CD14-positive monocyte (primary cell): Measurements from ENCODE around the gene CEP170B. TPM values are rescaled to one million over a fixed set of nuclear protein-coding genes. Genes with fewer than 3 reads are reported as not detected.

Experiments
- DNase-seq, 3 donors: peaks; one replicate each; pipeline ENCODE4 v3.0.0-alpha.2; 2011 to 2022
- H2AFZ ChIP-seq: 2 replicates; pipeline ENCODE4 v1.6.0; 2012; ENCODE audit warnings: mild to moderate bottlenecking, low read depth, low read length, inconsistent platforms; ENCODE audit not compliant: insufficient read depth, poor library complexity, severe bottlenecking
- H3K27ac ChIP-seq, 2 donors: 1 replicate in 1 of 2; 2 replicates in 1 of 2; pipeline ENCODE4 v1.5.1; 2012 to 2013; ENCODE audit warnings: low read length in 2 of 2, control low read depth in 1 of 2, inconsistent platforms in 1 of 2, low read depth in 1 of 2, mild to moderate bottlenecking in 1 of 2
- H3K27me3 ChIP-seq, 2 donors: one replicate each; pipeline versions ENCODE4 v1.6.0 to v1.6.1; 2011 to 2013; ENCODE audit warnings: low read length in 2 of 2; ENCODE audit not compliant: control insufficient read depth in 2 of 2, insufficient read depth in 2 of 2
- H3K36me3 ChIP-seq, 2 donors: replicated peaks in 1 of 2; 1 replicate in 1 of 2; 2 replicates in 1 of 2; pipeline versions ENCODE4 v1.5.1 to v1.6.1; 2012 to 2013; ENCODE audit warnings: low read length in 2 of 2, control low read depth in 1 of 2, inconsistent platforms in 1 of 2, mild to moderate bottlenecking in 1 of 2; ENCODE audit not compliant: insufficient read depth in 2 of 2, control insufficient read depth in 1 of 2
- H3K4me1 ChIP-seq, 2 donors: 1 replicate in 1 of 2; 2 replicates in 1 of 2; pipeline versions ENCODE4 v1.5.1 to v1.6.1; 2012 to 2013; ENCODE audit warnings: low read length in 2 of 2, control low read depth in 1 of 2, inconsistent platforms in 1 of 2, mild to moderate bottlenecking in 1 of 2, moderate library complexity in 1 of 2; ENCODE audit not compliant: insufficient read depth in 2 of 2, control insufficient read depth in 1 of 2
- H3K4me2 ChIP-seq: replicated peaks from 2 replicates; pipeline ENCODE3; 2012; ENCODE audit warnings: low read length, moderate library complexity, mild to moderate bottlenecking; ENCODE audit not compliant: poor library complexity, severe bottlenecking; ENCODE audit errors: extremely low read depth
- H3K4me3 ChIP-seq, 3 experiments: fragments of 200-600 bp in 1 of 3; sonication (generic) in 1 of 3; replicated peaks in 1 of 3; 1 replicate in 2 of 3; 2 replicates in 1 of 3; pipeline ENCODE4 v1.5.1; 2011 to 2013; ENCODE audit warnings: low read length in 3 of 3, mild to moderate bottlenecking in 3 of 3, control low read depth in 2 of 3, low read depth in 2 of 3, inconsistent platforms in 1 of 3, moderate library complexity in 1 of 3
- H3K79me2 ChIP-seq: 2 replicates; pipeline ENCODE4 v1.6.0; 2012; ENCODE audit warnings: mild to moderate bottlenecking, control low read depth, inconsistent platforms, low read length, moderate library complexity; ENCODE audit not compliant: insufficient read depth
- H3K9ac ChIP-seq: 2 replicates; pipeline ENCODE4 v1.6.0; 2017; ENCODE audit warnings: low read length, mild to moderate bottlenecking; ENCODE audit not compliant: insufficient read depth, poor library complexity, severe bottlenecking
- H3K9me3 ChIP-seq, 2 donors: replicated peaks in 1 of 2; 1 replicate in 1 of 2; 2 replicates in 1 of 2; pipeline versions ENCODE4 v1.5.1 to v1.6.1; 2012 to 2013; ENCODE audit warnings: low read length in 2 of 2, control low read depth in 1 of 2; ENCODE audit not compliant: control insufficient read depth in 1 of 2, insufficient read depth in 1 of 2
- H4K20me1 ChIP-seq: 2 replicates; pipeline ENCODE4 v1.6.0; 2012; ENCODE audit warnings: mild to moderate bottlenecking, low read length, control low read depth, moderate library complexity; ENCODE audit not compliant: insufficient read depth
- H3K27ac Mint-ChIP-seq, 7 donors: one replicate each; pipeline ENCODE4 v1.8.0; 2020; ENCODE audit warnings: mild to moderate bottlenecking in 7 of 7, mixed read lengths in 7 of 7, moderate library complexity in 6 of 7, inconsistent platforms in 2 of 7
- H3K27me3 Mint-ChIP-seq, 3 donors: one replicate each; pipeline ENCODE4 v1.8.0; 2021 to 2022; ENCODE audit warnings: low read depth in 3 of 3, mild to moderate bottlenecking in 3 of 3, mixed read lengths in 3 of 3, moderate library complexity in 3 of 3, inconsistent platforms in 1 of 3
- H3K36me3 Mint-ChIP-seq, 2 donors: one replicate each; pipeline ENCODE4 v1.8.0; 2020; ENCODE audit warnings: mixed read lengths in 2 of 2, inconsistent platforms in 1 of 2, mild to moderate bottlenecking in 1 of 2
- H3K4me1 Mint-ChIP-seq: one replicate; pipeline ENCODE4 v1.8.0; 2020; ENCODE audit warnings: mild to moderate bottlenecking, mixed read lengths
- H3K4me3 Mint-ChIP-seq, 2 donors: one replicate each; pipeline ENCODE4 v1.8.0; 2020; ENCODE audit warnings: mild to moderate bottlenecking in 2 of 2, mixed read lengths in 2 of 2, moderate library complexity in 1 of 2
- H3K9me3 Mint-ChIP-seq, 7 donors: one replicate each; pipeline ENCODE4 v1.8.0; 2020 to 2022; ENCODE audit warnings: mixed read lengths in 7 of 7, mild to moderate bottlenecking in 6 of 7, moderate library complexity in 6 of 7, inconsistent platforms in 2 of 7
- CTCF ChIP-seq: fragments of 200-600 bp; IDR thresholded peaks from one replicate; pipeline ENCODE4 v1.8.0; 2022; ENCODE audit warnings: antibody characterized with exemption, mild to moderate bottlenecking
- WGBS: methylation state at CpG from one replicate; pipeline ENCODE4 v1.1.5; 2013; ENCODE audit warnings: missing lambda C conversion rate; ENCODE audit not compliant: insufficient coverage; 5-methylcytosine and 5-hydroxymethylcytosine counted together
- intact Hi-C, 2 donors: fragments of 100-400 bp; cut with micrococcal nuclease; formaldehyde crosslinking; loops; one replicate each; pipeline versions ENCODE4 v1.15.0 to v1.15.1; 2023
- polyA plus RNA-seq, 3 donors: library from polyadenylated mRNA; depleted of rRNA in 1 of 3; unstranded in 2 of 3; stranded (reverse) in 1 of 3; fragments of 300-500 nt in 2 of 3; fragments of >200 nt in 1 of 3; fragmentation: Illumina TruSeq in 2 of 3; gene quantifications; 1 replicate in 2 of 3; 2 replicates in 1 of 3; pipeline ENCODE4 v1.2.3, GENCODE V29; 2012 to 2021

CEP170B gene
- polyA plus RNA-seq, 3 donors: 0.09 TPM; not detected in 2

- Histone ChIP-seq H3K36me3 (no peaks in the 10 kb centered on the region), H4K20me1 (no peaks in the 10 kb centered on the region), H3K27ac (no peak overlapping the region), H2AFZ (no peak overlapping the region), H3K4me1 (no peaks in the 10 kb centered on the region), H3K4me3 (no peak overlapping the region), H3K9me3 (peaks cover 0 to 2% of the 10 kb centered on the region in 2 donors), H3K9ac (no peak overlapping the region), H3K4me2 (no peak overlapping the region), H3K79me2 (no peaks in the 10 kb centered on the region), H3K27me3 (peaks cover 14 to 16% of the 10 kb centered on the region in 2 donors)
- intact Hi-C loops: no loop called here
- WGBS: 76% methylated on average over 8 of the region's 8 CpGs
- no peak overlapping the region for H3K27ac Mint-ChIP-seq
- DNase-seq: no peak
- H3K36me3 Mint-ChIP-seq: no peaks in the 10 kb centered on the region
- peaks cover 0 to 8% (median 3%) of the 10 kb centered on the region in 3 donors for H3K27me3 Mint-ChIP-seq
- H3K4me1 Mint-ChIP-seq: no peaks in the 10 kb centered on the region
- no peak for TF ChIP-seq CTCF
- H3K4me3 Mint-ChIP-seq: no peak overlapping the region
- H3K9me3 Mint-ChIP-seq: peaks cover 0 to 4% (median 0%) of the 10 kb centered on the region in 7 donors
Measured at GRCh38 chr14:104858811-104859426, 6.1 kb upstream of the CEP170B start.

DNA sequence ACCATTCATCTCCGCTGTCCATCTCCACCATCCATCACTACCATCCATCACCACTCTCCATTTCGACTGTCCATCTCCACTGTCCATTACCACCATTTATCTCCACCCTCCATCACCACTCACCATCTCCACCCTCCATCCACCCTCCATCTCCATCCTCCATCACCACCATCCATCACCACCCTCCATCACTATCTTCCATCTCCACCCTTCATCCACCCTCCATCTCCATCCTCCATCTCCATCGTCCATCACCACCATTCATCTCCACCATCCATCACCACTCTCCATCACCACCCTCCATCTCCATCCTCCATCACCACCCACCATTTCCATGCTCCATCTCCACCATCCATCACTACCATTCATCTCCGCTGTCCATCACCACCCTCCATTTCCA lies 5.2 kb upstream of the CEP170B start:
- 99% methylated on average over 4 of the region's 4 CpGs for WGBS
- no peak for TF ChIP-seq CTCF
- no peak for DNase-seq

More for the DNA sequence above, 5.2 kb upstream of the CEP170B start:
- Mint-ChIP-seq H3K27ac (no peak overlapping the region), H3K27me3 (peaks cover 0 to 8% (median 2%) of the 10 kb centered on the region in 3 donors), H3K4me3 (no peak overlapping the region), H3K36me3 (no peaks in the 10 kb centered on the region), H3K4me1 (no peaks in the 10 kb centered on the region), H3K9me3 (peaks cover 0 to 8% (median 0%) of the 10 kb centered on the region in 7 donors)
- Histone ChIP-seq H2AFZ (no peak overlapping the region), H3K36me3 (no peaks in the 10 kb centered on the region), H3K79me2 (no peaks in the 10 kb centered on the region), H3K4me1 (peaks cover 0 to 3% of the 10 kb centered on the region in 2 donors), H3K9me3 (peaks cover 0 to 2% of the 10 kb centered on the region in 2 donors), H3K4me3 (no peak overlapping the region), H3K27me3 (peaks cover 18 to 24% of the 10 kb centered on the region in 2 donors), H3K27ac (no peak overlapping the region), H4K20me1 (no peaks in the 10 kb centered on the region), H3K9ac (no peak overlapping the region), H3K4me2 (no peak overlapping the region)
- intact Hi-C loops: no loop called here
